Activated CD8-positive, alpha-beta memory T cell treated with anti-CD3 and anti-CD28 coated beads for 24 hours (primary cell): ENCODE measurements around the gene MRPS7.

Experiments
- DNase-seq: peaks from one replicate; pipeline ENCODE4 v3.0.0-alpha.2; 2020

The MRPS7 gene

GRCh38 chr17:75261336-75262111 lies at the start of gene MRPS7, which contains the start of gene GGA3:
Gene MRPS7 (plus strand): TSS chr17:75261879. CDS start chr17:75261901, 22 bp downstream.
Gene GGA3 (minus strand): TSS chr17:75261606. CDS start chr17:75261587, 19 bp downstream.
- peak; percentile 99 for DNase-seq

- DNase-seq, result no peak
These were observed 43.5 kb upstream of the MRPS7 start for GRCh38 chr17:75218131-75218530.

GRCh38 chr17:75219815-75220214 lies 41.9 kb upstream of the MRPS7 start:
- no peak for DNase-seq

- no peak for DNase-seq
These were observed 36.7 kb upstream of the MRPS7 start for GRCh38 chr17:75225016-75225415.

GRCh38 chr17:75227729-75228128 lies 34.0 kb upstream of the MRPS7 start:
- DNase-seq, result no peak

GRCh38 chr17:75228305-75228704 lies 33.4 kb upstream of the MRPS7 start:
- DNase-seq, result no peak

- no peak for DNase-seq
These were observed 32.8 kb upstream of the MRPS7 start for GRCh38 chr17:75228847-75229246.

- no peak for DNase-seq
These were observed 30.6 kb upstream of the MRPS7 start for GRCh38 chr17:75231071-75231470.

GRCh38 chr17:75231741-75232464 lies 29.8 kb upstream of the MRPS7 start:
- no peak for DNase-seq

GRCh38 chr17:75232786-75233185 lies 28.9 kb upstream of the MRPS7 start:
- no peak for DNase-seq

GRCh38 chr17:75237100-75238014 lies 24.3 kb upstream of the MRPS7 start:
- no peak for DNase-seq

GRCh38 chr17:75238020-75238580 lies 23.6 kb upstream of the MRPS7 start:
- DNase-seq, result no peak

- DNase-seq, result peak; percentile 81
These were observed 22.9 kb upstream of the MRPS7 start for GRCh38 chr17:75238684-75239191.

- DNase-seq, result no peak
These were observed 22.5 kb upstream of the MRPS7 start for GRCh38 chr17:75239214-75239613.

- no peak for DNase-seq
These were observed 21.8 kb upstream of the MRPS7 start for GRCh38 chr17:75239778-75240393.

- DNase-seq, result peak; percentile 76
These were observed 21.1 kb upstream of the MRPS7 start for GRCh38 chr17:75240394-75241142.

GRCh38 chr17:75241143-75241430 lies 20.6 kb upstream of the MRPS7 start:
- no peak for DNase-seq

GRCh38 chr17:75241502-75241901 lies 20.2 kb upstream of the MRPS7 start:
- no peak for DNase-seq

GRCh38 chr17:75241996-75242460 lies 19.7 kb upstream of the MRPS7 start:
- DNase-seq, result no peak

GRCh38 chr17:75242461-75243042 lies 19.1 kb upstream of the MRPS7 start:
- DNase-seq, result peak; percentile 71
